IPS DF 4.7 (cell line): ENCODE measurements around the gene ZBTB20.

Source experiments
- DNase-seq: peaks from one replicate; pipeline ENCODE4 v3.0.0-alpha.2; 2013; ENCODE audit warnings: low spot score; ENCODE audit errors: extremely low read depth

The ZBTB20 gene

DNA sequence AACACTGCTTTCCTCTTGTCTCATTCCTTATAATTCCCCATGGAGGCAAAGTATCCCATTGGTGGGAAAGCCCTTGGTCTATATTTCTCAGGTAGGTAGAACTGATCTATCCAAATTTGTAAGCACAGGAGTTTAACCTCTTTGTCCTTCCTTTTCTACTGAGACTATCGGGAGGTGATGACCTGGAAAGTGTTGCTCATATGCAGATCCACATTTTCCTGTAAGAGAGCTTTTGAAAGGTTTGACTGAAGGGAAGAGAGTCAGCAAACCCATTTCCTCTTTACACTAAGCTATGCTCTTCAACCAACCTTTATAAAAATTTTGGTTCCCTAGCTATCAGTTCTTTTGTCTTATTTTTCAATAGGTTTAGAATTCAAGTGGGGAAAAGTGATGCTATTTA lies 652.6 kb downstream of the ZBTB20 start:
- no peak for DNase-seq

DNA sequence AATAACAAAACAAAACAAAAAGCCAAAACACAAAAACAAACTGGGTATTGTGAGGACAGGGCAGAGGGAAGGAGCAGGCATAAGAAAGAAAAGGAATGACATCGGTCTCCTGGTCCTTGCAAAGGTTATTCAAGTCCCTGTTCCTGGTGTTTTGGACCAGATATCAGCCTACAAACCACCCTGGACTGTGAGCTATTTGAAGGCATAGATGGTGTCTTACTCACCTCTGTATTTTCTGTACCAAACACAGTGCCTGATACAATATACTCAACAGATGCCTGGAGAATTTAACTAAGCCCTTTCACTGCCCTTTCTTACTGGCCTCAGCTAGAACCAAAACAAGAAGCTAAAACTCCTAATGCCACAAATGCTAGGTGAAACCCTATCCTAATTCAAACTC lies 656.3 kb downstream of the ZBTB20 start:
- no peak for DNase-seq

DNA sequence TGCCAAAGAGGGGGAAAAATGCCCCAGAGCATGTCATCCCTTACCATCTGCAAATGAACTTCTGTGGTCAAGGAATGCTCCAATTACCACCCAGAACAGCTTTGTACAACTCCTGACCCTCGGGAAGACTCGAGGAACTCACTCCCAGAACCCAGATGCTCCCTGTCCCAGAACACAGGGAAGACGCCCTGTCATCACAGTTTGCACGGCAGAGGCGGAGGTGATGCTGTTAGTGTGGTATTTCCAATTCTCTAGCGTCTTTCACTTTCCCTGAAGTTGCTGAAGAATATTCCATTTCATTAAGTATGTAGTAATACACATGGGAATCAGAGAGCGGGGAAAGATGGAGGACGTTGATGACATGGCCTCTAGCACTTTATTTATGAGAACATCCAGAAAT lies 659.6 kb downstream of the ZBTB20 start:
- no peak for DNase-seq

- no peak for DNase-seq
Observed at GRCh38 chr3:114484919-114485318, 662.2 kb downstream of the ZBTB20 start.

- DNase-seq, result no peak
Observed at GRCh38 chr3:114481113-114481512, 666.0 kb downstream of the ZBTB20 start.

- no peak for DNase-seq
Observed at GRCh38 chr3:114480442-114480841, 666.6 kb downstream of the ZBTB20 start.

GRCh38 chr3:114478801-114479200 lies 668.3 kb downstream of the ZBTB20 start:
- DNase-seq, result no peak

DNA sequence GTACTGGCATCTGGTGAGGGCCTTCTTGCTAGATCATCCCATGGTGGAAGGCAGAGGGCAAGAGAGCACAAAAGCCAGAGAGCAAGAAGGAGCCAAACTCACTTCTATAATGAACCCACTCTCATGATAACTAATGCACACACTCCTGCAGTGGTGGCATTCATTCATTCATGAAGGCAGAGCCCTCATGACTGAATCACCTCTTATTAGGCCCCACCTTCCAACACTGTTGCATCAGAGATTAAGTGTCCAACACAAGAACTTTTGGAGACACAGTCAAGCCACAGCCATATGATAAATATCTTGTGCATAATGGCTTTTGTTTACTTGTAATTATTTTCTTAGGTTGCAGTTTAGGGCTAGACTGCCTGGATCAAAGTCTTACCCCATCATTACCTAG lies 670.6 kb downstream of the ZBTB20 start:
- no peak for DNase-seq

- DNase-seq, result no peak
Observed at GRCh38 chr3:114471478-114471877, 675.6 kb downstream of the ZBTB20 start.

DNA sequence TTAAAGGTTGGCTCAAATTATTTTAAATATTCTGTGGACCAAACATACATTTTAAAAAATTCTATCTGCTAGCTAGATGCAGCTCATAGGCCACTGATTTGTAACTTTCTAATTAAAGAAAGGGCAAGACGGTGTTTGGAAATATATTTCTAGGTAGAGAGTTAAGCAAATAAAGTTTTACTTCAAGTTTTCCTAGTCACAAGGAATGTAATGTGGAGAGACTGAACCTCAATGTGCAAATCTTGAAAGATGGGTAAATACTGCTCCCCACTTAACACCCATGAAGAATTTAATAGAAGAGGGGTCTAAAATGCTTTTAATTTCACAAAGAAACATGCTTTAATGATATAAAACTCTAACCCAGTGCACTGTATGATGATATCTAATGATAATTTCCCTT lies 678.0 kb downstream of the ZBTB20 start:
- DNase-seq, result no peak

DNA sequence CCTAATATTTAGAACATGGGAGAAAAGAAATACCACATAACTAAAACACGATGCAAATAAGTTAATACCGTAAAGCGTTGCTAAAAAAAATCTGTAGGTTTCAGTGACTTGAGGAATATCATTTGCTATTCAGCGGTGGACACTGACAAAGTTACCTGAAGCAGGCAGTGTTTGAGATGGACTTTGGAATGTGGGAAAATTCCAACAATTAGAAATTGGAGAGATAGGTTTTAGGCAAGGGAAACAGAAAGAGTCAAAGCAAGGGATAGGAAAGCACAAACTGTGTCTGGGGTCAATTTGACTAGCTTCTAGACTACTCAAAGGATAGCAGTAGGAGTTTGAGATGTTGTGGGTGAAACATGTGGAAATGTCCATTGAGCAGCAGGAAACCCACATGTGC lies 680.3 kb downstream of the ZBTB20 start:
- DNase-seq, result no peak

- no peak for DNase-seq
Observed at GRCh38 chr3:114466251-114466650, 680.8 kb downstream of the ZBTB20 start.

GRCh38 chr3:114464548-114464947 lies 682.5 kb downstream of the ZBTB20 start:
- DNase-seq, result no peak

DNA sequence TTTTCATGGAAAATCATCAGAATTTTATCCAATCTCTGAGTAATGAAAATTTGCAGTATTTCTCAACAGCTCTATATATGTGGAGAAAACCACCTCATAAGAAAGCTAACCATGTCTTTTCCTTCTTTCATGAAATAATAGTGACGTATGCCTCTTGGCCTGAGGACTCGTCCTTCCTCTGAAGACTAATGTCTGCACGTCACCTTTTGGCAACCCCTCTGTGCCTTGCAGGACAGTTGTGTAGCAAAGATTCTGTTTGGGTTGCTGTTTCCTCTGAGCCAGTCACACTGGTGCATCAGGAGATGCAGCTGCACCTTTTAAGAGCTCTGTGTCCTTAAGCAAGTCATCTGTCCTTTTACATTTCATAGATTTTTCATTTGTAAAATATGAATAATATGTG lies 684.3 kb downstream of the ZBTB20 start:
- DNase-seq, result no peak

DNA sequence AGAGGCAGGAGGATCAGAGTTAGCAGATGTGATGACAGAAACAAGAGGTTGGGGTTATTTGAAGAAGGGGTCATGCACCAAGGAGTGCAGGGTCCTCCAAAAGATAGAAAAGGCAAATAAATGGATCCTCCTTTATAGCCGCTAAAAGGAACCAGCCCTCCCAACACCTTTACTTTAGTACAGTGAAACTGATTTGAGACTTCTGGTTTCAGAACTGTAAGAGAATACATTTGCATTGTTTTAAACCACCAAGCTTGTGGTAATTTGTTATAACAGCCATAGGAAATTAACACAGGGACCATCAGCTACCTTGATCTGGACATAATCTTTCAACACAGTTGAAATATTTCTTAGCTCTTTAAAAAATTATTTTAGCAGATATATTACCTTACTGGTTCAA lies 686.6 kb downstream of the ZBTB20 start:
- no peak for DNase-seq

DNA sequence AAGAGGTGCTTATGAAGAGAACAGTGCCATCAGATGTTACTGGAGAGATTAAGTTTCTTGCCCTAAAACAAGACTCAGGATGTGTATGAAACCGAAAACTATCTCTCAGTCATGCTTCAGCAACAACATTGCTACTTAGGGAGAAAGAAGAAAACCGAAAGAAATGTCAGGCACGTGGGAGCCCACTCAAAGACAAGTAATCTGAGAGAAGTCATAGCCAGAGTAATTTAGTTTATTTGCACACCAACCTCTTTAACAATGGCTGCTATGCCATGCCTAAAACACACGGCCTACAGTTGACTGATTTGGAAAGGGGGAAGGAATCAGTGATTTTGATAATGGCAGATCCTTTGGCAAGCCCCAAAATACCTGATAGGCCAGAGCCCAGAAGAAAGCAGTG lies 690.3 kb downstream of the ZBTB20 start:
- DNase-seq, result no peak

DNA sequence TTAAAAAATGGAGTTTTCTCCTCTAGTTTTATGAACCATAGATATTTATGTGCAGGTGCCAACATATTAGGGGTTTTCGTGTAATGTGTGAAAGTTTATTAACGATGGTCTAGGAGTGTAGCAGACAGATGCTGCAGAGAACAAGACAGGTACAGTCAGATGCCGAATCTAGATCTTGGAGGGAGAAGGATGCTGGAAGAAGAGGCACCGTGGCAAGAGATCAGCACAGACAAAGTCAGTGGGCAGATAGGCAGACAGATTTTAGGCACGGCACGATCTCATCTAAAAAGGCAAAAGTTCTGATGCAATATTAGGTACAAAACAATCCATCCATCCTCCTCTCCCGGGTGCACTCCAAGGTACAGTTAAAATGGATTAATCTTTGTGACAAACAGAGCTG lies 691.7 kb downstream of the ZBTB20 start:
- no peak for DNase-seq

GRCh38 chr3:114454551-114455251 lies 692.4 kb downstream of the ZBTB20 start:
- no peak for DNase-seq

- no peak for DNase-seq
Observed at GRCh38 chr3:114453361-114453780, 693.7 kb downstream of the ZBTB20 start.

DNA sequence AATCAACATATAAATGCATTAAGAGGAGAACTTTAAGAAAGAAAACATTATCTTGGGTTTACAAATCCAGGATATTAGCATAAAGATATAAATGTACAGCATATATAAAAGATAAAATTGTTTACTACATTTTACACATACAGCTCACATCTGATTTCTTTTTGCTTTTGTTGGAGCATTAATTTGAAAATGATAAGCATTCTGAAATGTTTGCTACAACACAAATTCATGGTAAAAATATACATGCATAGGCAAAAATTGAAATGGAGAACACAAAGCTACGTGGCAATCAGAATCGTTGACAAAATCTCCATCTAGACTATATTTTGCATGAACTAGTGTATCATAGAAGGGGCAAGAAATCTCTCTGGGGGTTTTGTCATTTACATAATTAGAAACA lies 694.2 kb downstream of the ZBTB20 start:
- no peak for DNase-seq

- no peak for DNase-seq
Observed at GRCh38 chr3:114452256-114452655, 694.8 kb downstream of the ZBTB20 start.

- DNase-seq, result no peak
Observed at GRCh38 chr3:114451561-114452018, 695.5 kb downstream of the ZBTB20 start.

- no peak for DNase-seq
Observed at GRCh38 chr3:114451051-114451451, 696.0 kb downstream of the ZBTB20 start.
